ENCODE measurements around the gene CD52. TPM values are rescaled to one million over a fixed set of nuclear protein-coding genes. Genes with fewer than 3 reads are reported as not detected.
"Not testable (repeated sequence)": the region's sequence is repeated elsewhere in the genome, so short reads cannot be mapped to it uniquely, and the experiment has no call there.

Gene CD52
- polyA plus RNA-seq, 1 donor: 2.2 TPM

- no peak for DNase-seq
These were observed 14.9 kb upstream of the CD52 start for GRCh38 chr1:26302733-26303405.

- DNase-seq: no peak
These were observed 12.0 kb upstream of the CD52 start for GRCh38 chr1:26305667-26306289.

- DNase-seq: peak; percentile 82
These were observed 11.2 kb upstream of the CD52 start, which contains the start of gene UBXN11 for GRCh38 chr1:26306290-26307229. TSS of gene UBXN11 (minus strand) at chr1:26306636. CDS start at chr1:26302883, 3,753 bp downstream.

- no peak for DNase-seq
These were observed 10.4 kb upstream of the CD52 start for GRCh38 chr1:26307363-26307781.

GRCh38 chr1:26307966-26308899, 9.5 kb upstream of the CD52 start:
- DNase-seq: not testable (repeated sequence)

GRCh38 chr1:26314501-26314900, 3.3 kb upstream of the CD52 start:
- DNase-seq: no peak

GRCh38 chr1:26315874-26316850, 1.6 kb upstream of the CD52 start:
- no peak for DNase-seq

GRCh38 chr1:26317146-26317545, 612 bp upstream of the CD52 start:
- no peak for DNase-seq

GRCh38 chr1:26318338-26319064, 743 bp downstream of the CD52 start:
- no peak for DNase-seq

- DNase-seq: no peak
These were observed 3.1 kb downstream of the CD52 start for GRCh38 chr1:26320896-26321295.

GRCh38 chr1:26321315-26322041, 3.7 kb downstream of the CD52 start:
- peak; percentile 85 for DNase-seq

GRCh38 chr1:26322042-26322331, 4.2 kb downstream of the CD52 start:
- no peak for DNase-seq

- DNase-seq: no peak
These were observed 5.6 kb downstream of the CD52 start for GRCh38 chr1:26323382-26323781.

- no peak for DNase-seq
These were observed 6.8 kb downstream of the CD52 start for GRCh38 chr1:26324550-26324949.

- DNase-seq: no peak
These were observed 10.2 kb downstream of the CD52 start for GRCh38 chr1:26327956-26328362.

- DNase-seq: no peak
These were observed 10.8 kb downstream of the CD52 start for GRCh38 chr1:26328597-26328996.

GRCh38 chr1:26329380-26329779, 11.6 kb downstream of the CD52 start:
- DNase-seq: not testable (repeated sequence)

GRCh38 chr1:26330276-26330675, 12.5 kb downstream of the CD52 start:
- no peak for DNase-seq

GRCh38 chr1:26333312-26333711, 15.6 kb downstream of the CD52 start:
- not testable (repeated sequence) for DNase-seq
